CD4-positive, alpha-beta memory T cell (primary cell): ENCODE data around the gene SDCCAG8. TPM values are rescaled to one million over a fixed set of nuclear protein-coding genes. Genes with fewer than 3 reads are reported as not detected.
A peak's percentile ranks its signal among the peaks of the same experiment; 100 is the strongest.

Experiments
- CTCF ChIA-PET: fragments of 350-600 bp; sonication (Branson Sonifier 250); formaldehyde crosslinking; loops from one replicate; lab custom pipeline; 2021; ENCODE audit warnings: inconsistent platforms; ENCODE audit not compliant: partially characterized antibody; lab: Charles Lee
- POLR2A ChIA-PET: fragments of 350-600 bp; sonication (Branson Sonifier 250); formaldehyde crosslinking; loops from one replicate; lab custom pipeline; 2021; ENCODE audit not compliant: partially characterized antibody; lab: Charles Lee
- DNase-seq, 5 donors: peaks; one replicate each; pipeline versions ENCODE4 v3.0.0 to v3.0.0-alpha.2; 2020 to 2022; ENCODE audit warnings: mixed read lengths in 1 of 5
- H3K27ac ChIP-seq: one replicate; pipeline ENCODE4 v1.7.0; 2013; ENCODE audit warnings: low read depth, low read length
- H3K27me3 ChIP-seq: 2 replicates; pipeline ENCODE4 v1.7.0; 2013; ENCODE audit warnings: mild to moderate bottlenecking, low read length, moderate library complexity; ENCODE audit not compliant: insufficient read depth
- H3K36me3 ChIP-seq: 2 replicates; pipeline ENCODE4 v1.7.0; 2013; ENCODE audit warnings: mild to moderate bottlenecking, low read length, moderate library complexity; ENCODE audit not compliant: insufficient read depth
- H3K4me1 ChIP-seq: 2 replicates; pipeline ENCODE4 v1.7.0; 2013; ENCODE audit warnings: mild to moderate bottlenecking, low read length, moderate library complexity; ENCODE audit not compliant: insufficient read depth
- H3K4me3 ChIP-seq, 2 donors: one replicate each; pipeline ENCODE4 v1.7.0; 2013; ENCODE audit warnings: low read length in 2 of 2, mild to moderate bottlenecking in 1 of 2
- H3K9me3 ChIP-seq, 2 donors: one replicate each; pipeline ENCODE4 v1.7.0; 2013; ENCODE audit warnings: low read length in 2 of 2, control low read depth in 1 of 2; ENCODE audit not compliant: control insufficient read depth in 1 of 2
- H3K27ac Mint-ChIP-seq, 7 donors: one replicate each; pipeline ENCODE4 v1.8.0; 2020 to 2021; ENCODE audit warnings: mixed read lengths in 7 of 7, mild to moderate bottlenecking in 6 of 7, inconsistent platforms in 3 of 7, moderate library complexity in 3 of 7
- H3K27me3 Mint-ChIP-seq, 2 donors: one replicate each; pipeline ENCODE4 v1.8.0; 2020 to 2021; ENCODE audit warnings: mixed read lengths in 2 of 2
- H3K36me3 Mint-ChIP-seq, 2 donors: one replicate each; pipeline ENCODE4 v1.8.0; 2020 to 2021; ENCODE audit warnings: mixed read lengths in 2 of 2, inconsistent platforms in 1 of 2, mild to moderate bottlenecking in 1 of 2
- H3K4me1 Mint-ChIP-seq, 4 donors: one replicate each; pipeline ENCODE4 v1.8.0; 2020 to 2021; ENCODE audit warnings: mixed read lengths in 4 of 4, mild to moderate bottlenecking in 1 of 4
- H3K4me3 Mint-ChIP-seq, 8 donors: one replicate each; pipeline ENCODE4 v1.8.0; 2020 to 2021; ENCODE audit warnings: mixed read lengths in 8 of 8, mild to moderate bottlenecking in 7 of 8, moderate library complexity in 6 of 8, inconsistent platforms in 3 of 8
- H3K9me3 Mint-ChIP-seq, 8 donors: one replicate each; pipeline ENCODE4 v1.8.0; 2020 to 2021; ENCODE audit warnings: mixed read lengths in 8 of 8, mild to moderate bottlenecking in 5 of 8, inconsistent platforms in 3 of 8, moderate library complexity in 1 of 8
- intact Hi-C: fragments of 100-400 bp; cut with micrococcal nuclease; formaldehyde crosslinking; loops from one replicate; pipeline ENCODE4 v1.15.1; 2023
- polyA plus RNA-seq, 2 donors: library from polyadenylated mRNA; unstranded; fragments of 300-500 nt; fragmentation: Illumina TruSeq; gene quantifications; one replicate each; pipeline ENCODE4 v1.2.3, GENCODE V29; 2021
- total RNA-seq, 2 experiments: library from RNA; stranded (reverse); gene quantifications; one replicate each; pipeline ENCODE4 v1.2.3, GENCODE V29; 2021

Gene SDCCAG8
- total and polyA plus RNA-seq, 4 experiments from 2014 or later, result 19.0 to 35.7 (median 27.7) TPM

DNA sequence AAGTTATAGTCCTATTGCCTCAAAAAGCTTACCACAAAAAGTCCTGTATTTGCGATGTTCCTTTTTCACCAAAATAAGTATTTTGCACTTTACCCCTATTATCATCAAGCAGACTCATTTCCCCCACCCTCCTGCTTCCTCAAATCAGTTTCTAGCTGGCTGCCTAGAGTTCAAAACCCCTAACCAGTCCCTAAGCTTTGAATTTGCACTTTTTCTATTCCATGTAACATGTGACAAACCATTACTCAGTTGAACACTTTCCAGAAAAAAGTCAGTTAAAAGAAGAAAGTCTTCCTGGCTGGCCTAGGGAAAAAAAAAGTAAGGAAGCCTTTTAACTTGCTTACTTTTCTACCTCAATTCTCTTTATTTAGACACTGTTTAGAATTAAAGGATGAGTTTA, 8.9 kb upstream of the SDCCAG8 start:
- peaks cover 0 to under 1% (median 0%) of the 10 kb centered on the region in 8 donors for H3K9me3 Mint-ChIP-seq
- no peak overlapping the region for H3K4me3 ChIP-seq
- H3K4me1 Mint-ChIP-seq, result peaks cover 11 to 27% (median 21%) of the 10 kb centered on the region in 4 donors
- peak overlapping the region in 1 of 7 donors; percentile 68 for H3K27ac Mint-ChIP-seq
- ChIA-PET CTCF (no interaction called here), POLR2A (interaction anchor here (0.7 kb wide), 1 partner anchor 79 kb away, joined by 3 read pairs; no protein-coding TSS in a partner anchor)
- no peaks in the 10 kb centered on the region for H3K27me3 ChIP-seq
- no peak overlapping the region for H3K27ac ChIP-seq
- no peaks in the 10 kb centered on the region for H3K4me1 ChIP-seq
- H3K4me3 Mint-ChIP-seq, result no peak overlapping the region
- peaks cover 0 to 12% of the 10 kb centered on the region in 2 donors for H3K36me3 Mint-ChIP-seq
- H3K36me3 ChIP-seq, result no peaks in the 10 kb centered on the region
- H3K9me3 ChIP-seq, result no peaks in the 10 kb centered on the region
- H3K27me3 Mint-ChIP-seq, result no peaks in the 10 kb centered on the region
- intact Hi-C loops, result no loop called here
- no peak for DNase-seq

- H3K9me3 Mint-ChIP-seq, result no peaks in the 10 kb centered on the region
- ChIA-PET CTCF (no interaction called here), POLR2A (no interaction called here)
- H3K27me3 Mint-ChIP-seq, result no peaks in the 10 kb centered on the region
- peaks cover 13 to 29% (median 23%) of the 10 kb centered on the region in 4 donors for H3K4me1 Mint-ChIP-seq
- Histone ChIP-seq H3K36me3 (no peaks in the 10 kb centered on the region), H3K4me3 (no peak overlapping the region), H3K9me3 (no peaks in the 10 kb centered on the region), H3K27me3 (no peaks in the 10 kb centered on the region), H3K27ac (no peak overlapping the region), H3K4me1 (no peaks in the 10 kb centered on the region)
- no peak overlapping the region for H3K27ac Mint-ChIP-seq
- no peak overlapping the region for H3K4me3 Mint-ChIP-seq
- H3K36me3 Mint-ChIP-seq, result peaks cover 0 to 10% of the 10 kb centered on the region in 2 donors
- DNase-seq, result no peak
- intact Hi-C loops, result no loop called here
Observed at GRCh38 chr1:243247901-243248300, 7.9 kb upstream of the SDCCAG8 start.

DNA sequence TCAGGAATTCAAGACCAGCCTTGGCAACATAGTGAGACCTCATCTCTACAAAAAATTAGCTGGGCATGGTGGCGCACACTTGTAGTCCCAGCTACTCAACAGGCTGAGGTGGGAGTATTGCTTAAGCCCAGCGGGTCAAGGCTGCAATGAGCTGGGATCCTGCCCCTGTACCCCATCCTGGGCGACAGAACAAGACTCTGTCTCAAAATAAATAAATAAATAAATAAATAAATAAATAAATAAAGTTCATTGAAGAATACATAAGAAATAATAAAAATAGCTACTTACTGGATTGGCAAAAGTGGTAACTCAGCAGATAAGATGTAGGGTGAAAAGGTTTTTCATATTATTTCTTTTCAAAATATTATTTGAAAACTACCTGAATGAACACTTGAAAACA, 6.6 kb upstream of the SDCCAG8 start:
- H3K4me3 ChIP-seq, result no peak overlapping the region
- Mint-ChIP-seq H3K27me3 (no peaks in the 10 kb centered on the region), H3K4me1 (peaks cover 24 to 40% (median 35%) of the 10 kb centered on the region in 4 donors), H3K27ac (no peak overlapping the region), H3K4me3 (no peak overlapping the region), H3K36me3 (peaks cover under 1 to 1% of the 10 kb centered on the region in 2 donors), H3K9me3 (no peaks in the 10 kb centered on the region)
- no peak overlapping the region for H3K27ac ChIP-seq
- H3K9me3 ChIP-seq, result no peaks in the 10 kb centered on the region
- no peak for DNase-seq
- intact Hi-C loops, result no loop called here
- H3K4me1 ChIP-seq, result peaks cover 9% of the 10 kb centered on the region
- H3K36me3 ChIP-seq, result no peaks in the 10 kb centered on the region
- POLR2A ChIA-PET, result no interaction called here
- CTCF ChIA-PET, result no interaction called here
- no peaks in the 10 kb centered on the region for H3K27me3 ChIP-seq

DNA sequence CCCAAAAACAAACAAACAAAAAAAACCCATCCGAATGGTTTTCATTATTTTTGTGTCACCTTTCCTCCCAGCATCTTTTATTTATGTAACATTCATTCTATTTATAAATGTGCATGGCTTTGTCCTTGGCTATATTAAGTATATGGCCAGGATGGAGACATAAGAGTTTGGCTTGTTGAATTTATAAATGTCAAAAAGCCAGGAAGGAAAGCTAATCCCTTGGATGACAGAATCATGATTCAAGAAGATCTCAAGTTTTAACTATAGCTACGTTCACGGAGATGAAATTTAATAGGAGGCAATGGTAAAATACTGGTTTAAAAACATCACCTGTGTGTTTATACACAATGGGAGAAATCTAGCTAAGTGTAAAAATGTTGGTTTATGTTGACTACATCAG, 5.7 kb upstream of the SDCCAG8 start:
- POLR2A ChIA-PET, result no interaction called here
- Histone ChIP-seq H3K9me3 (no peaks in the 10 kb centered on the region), H3K27ac (no peak overlapping the region), H3K4me3 (no peak overlapping the region), H3K27me3 (no peaks in the 10 kb centered on the region), H3K36me3 (no peaks in the 10 kb centered on the region), H3K4me1 (peaks cover 9% of the 10 kb centered on the region)
- Mint-ChIP-seq H3K9me3 (peaks cover 0 to 3% (median 0%) of the 10 kb centered on the region in 8 donors), H3K4me3 (no peak overlapping the region), H3K36me3 (peaks cover 0 to 6% of the 10 kb centered on the region in 2 donors), H3K27me3 (no peaks in the 10 kb centered on the region), H3K27ac (peak overlapping the region in 2 of 7 donors; percentile 10 to 63), H3K4me1 (peaks cover 26 to 45% (median 37%) of the 10 kb centered on the region in 4 donors)
- no peak for DNase-seq
- CTCF ChIA-PET, result no interaction called here
- intact Hi-C loops, result no loop called here

- Mint-ChIP-seq H3K9me3 (peaks cover 0 to 3% (median 0%) of the 10 kb centered on the region in 8 donors), H3K36me3 (peaks cover 0 to 14% of the 10 kb centered on the region in 2 donors), H3K27ac (peak overlapping the region in 5 of 7 donors; percentile 39 to 68 (median 45)), H3K4me1 (peaks cover 30 to 59% (median 43%) of the 10 kb centered on the region in 4 donors), H3K27me3 (peaks cover 0 to 2% of the 10 kb centered on the region in 2 donors), H3K4me3 (no peak overlapping the region)
- Histone ChIP-seq H3K4me3 (no peak overlapping the region), H3K27ac (no peak overlapping the region), H3K4me1 (peaks cover 13% of the 10 kb centered on the region), H3K36me3 (no peaks in the 10 kb centered on the region), H3K9me3 (no peaks in the 10 kb centered on the region), H3K27me3 (no peaks in the 10 kb centered on the region)
- DNase-seq, result no peak
- intact Hi-C loops, result no loop called here
- POLR2A ChIA-PET, result no interaction called here
- CTCF ChIA-PET, result no interaction called here
Observed at GRCh38 chr1:243251539-243251938, 4.3 kb upstream of the SDCCAG8 start.

DNA sequence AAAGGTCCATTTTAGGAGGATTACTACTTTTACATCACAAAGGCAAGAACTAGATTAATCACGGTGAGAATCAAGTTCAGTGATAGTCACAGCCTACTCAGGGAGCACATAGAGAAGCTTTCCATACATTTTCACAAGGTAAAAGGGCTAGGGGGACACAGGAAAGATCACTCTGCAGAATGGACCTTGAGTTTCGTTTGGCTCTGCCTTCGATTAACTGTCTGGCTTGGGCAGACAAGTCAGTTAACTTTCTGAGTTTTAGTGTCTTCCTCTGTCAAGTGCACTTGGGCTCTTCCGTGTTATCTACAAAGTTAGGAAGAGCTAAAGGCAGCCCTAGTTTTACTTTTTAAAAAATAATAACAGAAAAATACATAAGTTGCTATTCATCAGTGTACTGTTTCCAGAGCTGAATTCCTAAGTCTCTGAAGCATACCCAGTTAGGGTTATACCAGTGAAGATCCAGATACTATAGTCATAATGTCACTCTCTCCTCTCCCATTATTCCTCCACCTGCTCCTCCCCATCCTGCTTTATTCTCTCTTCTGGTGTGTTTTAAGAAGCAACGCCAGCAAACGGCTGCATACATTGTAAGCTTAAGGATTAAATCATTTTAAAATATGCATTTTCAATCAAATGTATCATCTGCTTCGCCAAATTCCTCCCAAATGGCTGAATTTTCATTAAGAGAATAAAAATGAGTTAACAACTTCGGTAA, 2.5 kb upstream of the SDCCAG8 start:
- Mint-ChIP-seq H3K4me3 (peak overlapping the region; percentile 73 to 98 (median 94)), H3K27ac (peak overlapping the region; percentile 66 to 100 (median 97)), H3K9me3 (peaks cover 0 to 3% (median 0%) of the 10 kb centered on the region in 8 donors), H3K36me3 (peaks cover 0 to 14% of the 10 kb centered on the region in 2 donors), H3K4me1 (peaks cover 29 to 53% (median 38%) of the 10 kb centered on the region in 4 donors), H3K27me3 (peaks cover 0 to 2% of the 10 kb centered on the region in 2 donors)
- Histone ChIP-seq H3K4me3 (peak overlapping the region in 1 of 2 donors; percentile 24), H3K4me1 (peaks cover 25% of the 10 kb centered on the region), H3K27ac (no peak overlapping the region), H3K27me3 (no peaks in the 10 kb centered on the region), H3K36me3 (no peaks in the 10 kb centered on the region), H3K9me3 (no peaks in the 10 kb centered on the region)
- ChIA-PET CTCF (no interaction called here), POLR2A (interaction anchor here (0.9 to 1.4 kb wide), 3 partner anchors 12 to 1399 kb away, joined by 3 to 4 read pairs (median 3); no protein-coding TSS in a partner anchor)
- peak in 1 of 5 donors; percentile 3 for DNase-seq
- intact Hi-C loops, result no loop called here

- ChIA-PET CTCF (no interaction called here), POLR2A (interaction anchor here (0.9 to 2.8 kb wide), 5 partner anchors 13 to 1398 kb away, joined by 3 to 15 read pairs (median 4); no protein-coding TSS in a partner anchor)
- Histone ChIP-seq H3K27me3 (no peaks in the 10 kb centered on the region), H3K4me1 (peaks cover 25% of the 10 kb centered on the region), H3K27ac (no peak overlapping the region), H3K36me3 (no peaks in the 10 kb centered on the region), H3K9me3 (no peaks in the 10 kb centered on the region), H3K4me3 (peak overlapping the region in 1 of 2 donors; percentile 24)
- peak overlapping the region; percentile 66 to 100 (median 97) for H3K27ac Mint-ChIP-seq
- peaks cover 0 to 3% (median 0%) of the 10 kb centered on the region in 8 donors for H3K9me3 Mint-ChIP-seq
- H3K4me3 Mint-ChIP-seq, result peak overlapping the region; percentile 89 to 98 (median 95)
- H3K4me1 Mint-ChIP-seq, result peaks cover 29 to 48% (median 34%) of the 10 kb centered on the region in 4 donors
- intact Hi-C loops, result loop anchor here (2.0 kb wide), 2 partner anchors 597 to 1613 kb away; partner anchors contain the start of genes AKT3, CHML and OPN3
- DNase-seq, result no peak
- peaks cover 0 to 2% of the 10 kb centered on the region in 2 donors for H3K27me3 Mint-ChIP-seq
- peaks cover 0 to 14% of the 10 kb centered on the region in 2 donors for H3K36me3 Mint-ChIP-seq
Observed at GRCh38 chr1:243253926-243254232, 2.0 kb upstream of the SDCCAG8 start.
